ENCODE data around the gene PARD3B. TPM values are rescaled to one million over a fixed set of nuclear protein-coding genes. Genes with fewer than 3 reads are reported as not detected.

The PARD3B gene
- total RNA-seq, 6 experiments from 2014 or later, result 5.3 to 11.2 (median 8.3) TPM

DNA sequence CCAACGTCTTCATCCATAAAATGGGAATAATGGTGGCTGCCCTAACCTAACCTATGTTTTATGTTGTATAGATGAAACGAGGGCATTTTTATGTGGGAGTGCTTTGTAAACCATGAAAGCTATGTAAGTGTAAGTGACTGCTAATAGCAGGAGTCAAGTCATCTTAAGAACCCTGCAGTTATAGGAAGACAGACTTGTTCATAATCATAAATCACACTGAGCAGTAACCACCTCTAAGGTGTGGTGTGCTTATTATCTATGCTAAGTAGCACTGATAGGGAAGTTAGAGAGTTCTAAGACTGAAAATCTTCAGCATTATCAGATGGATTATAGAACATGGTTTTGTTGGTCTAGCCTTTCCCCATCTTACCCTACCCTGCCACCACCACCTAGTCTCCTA lies 1112.8 kb downstream of the PARD3B start:
- no peak for ATAC-seq
- TF ChIP-seq, protein P1, sequence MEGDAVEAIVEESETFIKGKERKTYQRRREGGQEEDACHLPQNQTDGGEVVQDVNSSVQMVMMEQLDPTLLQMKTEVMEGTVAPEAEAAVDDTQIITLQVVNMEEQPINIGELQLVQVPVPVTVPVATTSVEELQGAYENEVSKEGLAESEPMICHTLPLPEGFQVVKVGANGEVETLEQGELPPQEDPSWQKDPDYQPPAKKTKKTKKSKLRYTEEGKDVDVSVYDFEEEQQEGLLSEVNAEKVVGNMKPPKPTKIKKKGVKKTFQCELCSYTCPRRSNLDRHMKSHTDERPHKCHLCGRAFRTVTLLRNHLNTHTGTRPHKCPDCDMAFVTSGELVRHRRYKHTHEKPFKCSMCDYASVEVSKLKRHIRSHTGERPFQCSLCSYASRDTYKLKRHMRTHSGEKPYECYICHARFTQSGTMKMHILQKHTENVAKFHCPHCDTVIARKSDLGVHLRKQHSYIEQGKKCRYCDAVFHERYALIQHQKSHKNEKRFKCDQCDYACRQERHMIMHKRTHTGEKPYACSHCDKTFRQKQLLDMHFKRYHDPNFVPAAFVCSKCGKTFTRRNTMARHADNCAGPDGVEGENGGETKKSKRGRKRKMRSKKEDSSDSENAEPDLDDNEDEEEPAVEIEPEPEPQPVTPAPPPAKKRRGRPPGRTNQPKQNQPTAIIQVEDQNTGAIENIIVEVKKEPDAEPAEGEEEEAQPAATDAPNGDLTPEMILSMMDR (IDR thresholded peaks at IDR 0.05), result no peak
- TF ChIP-seq POLR2A (IDR thresholded peaks at IDR 0.05), result no peak
- Histone ChIP-seq H3K4me1 (no peaks in the 10 kb centered on the region), H3K4me3 (no peak overlapping the region), H3K27me3 (no peaks in the 10 kb centered on the region), H3K36me3 (no peaks in the 10 kb centered on the region), H3K9me3 (no peaks in the 10 kb centered on the region), H3K27ac (no peak overlapping the region)
- WGBS (ENCODE audit: insufficient coverage, low coverage, low lambda C conversion rate, missing lambda C conversion rate), result 31% methylated on average over 2 of the region's 2 CpGs
- intact Hi-C loops (cut with DNase I), result no loop called here
- DNase-seq, result no peak

DNA sequence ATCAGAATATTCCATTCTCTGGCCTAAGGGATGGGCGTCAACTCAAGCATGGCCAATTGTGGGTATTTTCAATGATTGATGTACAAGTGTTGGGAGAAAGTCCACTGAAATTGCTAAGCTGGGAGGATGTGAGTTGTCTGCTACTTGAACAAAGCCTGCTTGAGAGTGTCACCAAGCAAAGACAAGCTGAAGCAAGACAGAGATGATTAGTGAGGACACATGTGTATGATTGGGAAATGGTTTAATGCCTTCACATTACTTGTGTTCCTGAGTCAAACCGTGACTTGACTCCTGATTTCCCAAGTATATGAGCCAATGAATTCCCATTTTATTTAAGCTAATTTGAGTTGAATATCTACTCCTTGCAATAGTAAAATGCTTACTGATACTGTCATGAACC lies 1113.3 kb downstream of the PARD3B start:
- DNase-seq (no peak), ATAC-seq (no peak)
- Histone ChIP-seq H3K4me3 (no peak overlapping the region), H3K36me3 (no peaks in the 10 kb centered on the region), H3K4me1 (no peaks in the 10 kb centered on the region), H3K27ac (no peak overlapping the region), H3K9me3 (no peaks in the 10 kb centered on the region), H3K27me3 (no peaks in the 10 kb centered on the region)
- WGBS (ENCODE audit: insufficient coverage, low coverage, low lambda C conversion rate, missing lambda C conversion rate), result 87% methylated on average over 2 of the region's 2 CpGs
- TF ChIP-seq POLR2A (IDR thresholded peaks at IDR 0.05), result no peak
- TF ChIP-seq, protein P1 (IDR thresholded peaks at IDR 0.05), result no peak
- intact Hi-C loops (cut with DNase I), result no loop called here

DNA sequence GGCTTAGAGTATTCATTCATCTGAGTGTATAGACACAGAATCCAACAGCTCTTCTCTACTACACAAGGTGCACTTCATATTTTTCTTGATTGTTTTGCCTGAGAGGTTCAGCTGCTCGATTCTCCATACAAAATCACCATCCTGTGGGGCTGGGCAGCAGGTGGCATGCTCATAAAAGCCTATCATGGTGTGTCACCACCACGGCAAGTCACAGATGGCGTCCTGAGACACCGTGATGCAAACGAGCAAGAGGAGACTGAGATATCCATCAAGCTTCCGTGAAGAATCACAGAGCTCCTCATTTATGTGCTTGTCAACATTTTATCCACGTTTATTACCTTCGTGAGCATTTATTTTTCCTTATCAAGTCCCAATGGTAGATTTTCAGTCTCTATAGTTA lies 1114.6 kb downstream of the PARD3B start:
- WGBS (ENCODE audit: insufficient coverage, low coverage, low lambda C conversion rate, missing lambda C conversion rate), result 79% methylated on average over 7 of the region's 8 CpGs
- ATAC-seq (no peak), DNase-seq (no peak)
- no peak overlapping the region for H3K4me3 ChIP-seq
- no peaks in the 10 kb centered on the region for H3K27me3 ChIP-seq
- intact Hi-C loops (cut with DNase I), result no loop called here
- H3K36me3 ChIP-seq, result no peaks in the 10 kb centered on the region
- TF ChIP-seq, protein P1 (IDR thresholded peaks at IDR 0.05), result no peak
- no peak for TF ChIP-seq POLR2A (IDR thresholded peaks at IDR 0.05)
- no peak overlapping the region for H3K27ac ChIP-seq
- H3K4me1 ChIP-seq, result no peaks in the 10 kb centered on the region
- H3K9me3 ChIP-seq, result no peaks in the 10 kb centered on the region

DNA sequence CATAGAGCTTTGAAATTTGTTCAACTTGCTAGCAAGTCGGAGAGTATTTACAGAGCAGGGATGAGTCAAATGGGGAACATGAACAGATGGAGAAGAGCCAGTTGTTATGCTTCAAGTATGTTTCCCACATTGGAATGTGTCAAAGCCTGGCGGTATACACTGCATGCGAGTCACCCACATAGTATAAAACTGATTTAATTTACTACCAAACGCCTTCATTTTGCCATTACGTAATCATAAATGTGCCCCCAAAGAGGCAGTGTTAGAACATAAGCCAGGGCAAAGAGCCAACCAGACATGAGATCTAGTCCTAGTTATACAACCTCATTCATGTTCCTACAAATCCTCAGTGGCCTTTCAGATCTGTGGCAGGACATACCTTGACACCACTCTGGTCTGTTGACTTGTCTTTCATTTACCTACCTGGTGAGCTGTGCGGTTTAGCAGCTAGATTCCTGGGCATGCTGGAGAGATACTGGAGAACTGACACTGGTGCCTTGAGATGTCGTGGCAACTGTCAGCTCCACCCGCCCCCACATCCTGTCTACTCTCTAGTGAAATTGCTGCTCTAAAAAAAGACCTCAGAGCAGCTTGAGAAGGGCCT lies 1115.3 kb downstream of the PARD3B start:
- WGBS (ENCODE audit: insufficient coverage, low coverage, low lambda C conversion rate, missing lambda C conversion rate), result 61% methylated on average over 7 of the region's 8 CpGs
- H3K27me3 ChIP-seq, result no peaks in the 10 kb centered on the region
- no peak for TF ChIP-seq POLR2A (IDR thresholded peaks at IDR 0.05)
- TF ChIP-seq, protein P1 (IDR thresholded peaks at IDR 0.05), result no peak
- ATAC-seq (no peak), DNase-seq (no peak)
- H3K27ac ChIP-seq, result no peak overlapping the region
- H3K36me3 ChIP-seq, result no peaks in the 10 kb centered on the region
- no peaks in the 10 kb centered on the region for H3K4me1 ChIP-seq
- H3K9me3 ChIP-seq, result no peaks in the 10 kb centered on the region
- intact Hi-C loops (cut with DNase I), result no loop called here
- no peak overlapping the region for H3K4me3 ChIP-seq

DNA sequence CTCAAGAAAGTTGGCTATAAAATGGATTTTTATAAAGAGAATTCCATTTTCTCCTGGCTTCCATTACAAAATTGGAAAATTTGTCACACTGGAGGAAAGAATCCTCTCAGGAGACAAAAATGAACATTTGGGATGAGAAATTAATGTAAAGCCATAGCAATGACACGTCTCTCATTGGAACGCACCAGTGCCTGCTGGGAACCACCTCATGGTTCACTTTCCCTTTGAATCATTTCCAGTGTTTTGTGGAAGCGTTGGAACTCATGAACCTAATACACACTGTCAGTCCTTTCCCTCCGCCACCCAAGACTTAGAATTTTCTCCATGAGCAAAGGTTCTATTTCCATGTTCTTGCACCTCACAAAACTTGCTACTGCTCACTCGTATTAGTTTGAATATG lies 1116.0 kb downstream of the PARD3B start:
- no peaks in the 10 kb centered on the region for H3K36me3 ChIP-seq
- ATAC-seq, result no peak
- H3K27me3 ChIP-seq, result no peaks in the 10 kb centered on the region
- no peaks in the 10 kb centered on the region for H3K4me1 ChIP-seq
- no peak overlapping the region for H3K27ac ChIP-seq
- H3K4me3 ChIP-seq, result no peak overlapping the region
- WGBS (ENCODE audit: insufficient coverage, low coverage, low lambda C conversion rate, missing lambda C conversion rate), result 63% methylated on average over 4 of the region's 5 CpGs
- no peaks in the 10 kb centered on the region for H3K9me3 ChIP-seq
- TF ChIP-seq POLR2A (IDR thresholded peaks at IDR 0.05), result no peak
- TF ChIP-seq, protein P1 (IDR thresholded peaks at IDR 0.05), result no peak
- DNase-seq, result no peak
- intact Hi-C loops (cut with DNase I), result no loop called here
